GM21737 (cell line): ENCODE data around the gene SLC4A9.
"Not testable (repeated sequence)": the region's sequence is repeated elsewhere in the genome, so short reads cannot be mapped to it uniquely, and the experiment has no call there.

Experiments
- ATAC-seq: cut with Tn5 transposase; IDR thresholded peaks from one replicate; pipeline ENCODE4 v1.9.1; 2021; ENCODE audit warnings: mild to moderate bottlenecking, moderate library complexity; ENCODE audit not compliant: unreplicated experiment

The SLC4A9 gene

DNA sequence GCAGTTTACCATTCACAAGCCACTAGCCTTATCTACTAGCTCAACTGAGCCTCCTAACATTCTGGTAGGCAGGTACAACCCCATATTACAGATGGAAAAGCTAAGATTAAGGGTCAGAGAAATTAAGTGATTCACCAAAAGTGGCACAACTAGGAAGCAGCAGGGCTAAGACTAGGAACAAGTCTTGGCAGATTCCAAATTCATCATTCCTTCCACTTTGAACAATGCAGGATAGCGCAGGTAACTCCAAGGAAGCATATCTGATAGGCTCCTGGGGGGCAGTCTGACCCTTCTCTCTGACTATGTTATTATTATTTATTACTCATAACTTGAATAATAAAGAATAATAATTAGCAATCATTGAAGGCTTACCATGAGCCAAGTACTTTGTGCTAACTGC lies 22.1 kb upstream of the SLC4A9 start:
- ATAC-seq, result no peak

DNA sequence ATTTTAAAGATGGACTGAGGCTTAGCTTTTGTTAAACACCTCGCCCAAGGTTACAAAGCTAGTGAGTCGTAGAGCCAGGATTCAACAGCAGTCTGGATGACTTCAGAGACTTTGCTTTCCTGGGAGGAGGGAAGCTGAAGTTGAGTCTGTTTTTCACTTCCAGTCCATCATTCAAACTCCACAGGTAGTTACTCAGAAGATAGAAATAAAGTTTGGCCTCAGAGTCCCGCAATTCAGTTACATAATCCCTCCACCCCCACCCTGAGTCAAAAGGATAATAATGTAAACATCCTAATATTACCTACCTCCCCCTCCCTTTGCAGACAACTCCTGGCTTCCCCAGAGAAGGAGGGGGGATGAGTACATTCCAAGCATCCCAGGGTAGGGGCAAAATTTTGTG lies 21.7 kb upstream of the SLC4A9 start:
- no peak for ATAC-seq

DNA sequence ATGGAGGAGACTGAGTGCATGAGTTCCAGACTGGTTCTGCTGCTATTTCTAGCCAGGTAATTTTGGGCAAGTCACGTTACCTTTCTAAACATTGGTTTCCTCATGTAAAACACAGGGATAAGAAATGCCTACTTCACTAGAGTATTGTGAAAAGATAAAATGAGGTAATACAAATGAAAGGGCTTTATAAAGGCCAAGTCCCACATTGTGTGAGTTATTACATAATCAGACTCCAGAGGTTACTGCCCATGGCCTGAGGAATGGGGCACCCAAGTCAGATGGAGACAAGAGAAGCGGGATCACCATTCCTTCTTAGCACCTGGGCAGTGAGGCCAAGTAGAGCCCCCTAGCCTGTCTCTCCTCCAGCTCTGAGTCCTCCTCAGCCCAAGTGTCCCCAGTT lies 21.1 kb upstream of the SLC4A9 start:
- no peak for ATAC-seq

DNA sequence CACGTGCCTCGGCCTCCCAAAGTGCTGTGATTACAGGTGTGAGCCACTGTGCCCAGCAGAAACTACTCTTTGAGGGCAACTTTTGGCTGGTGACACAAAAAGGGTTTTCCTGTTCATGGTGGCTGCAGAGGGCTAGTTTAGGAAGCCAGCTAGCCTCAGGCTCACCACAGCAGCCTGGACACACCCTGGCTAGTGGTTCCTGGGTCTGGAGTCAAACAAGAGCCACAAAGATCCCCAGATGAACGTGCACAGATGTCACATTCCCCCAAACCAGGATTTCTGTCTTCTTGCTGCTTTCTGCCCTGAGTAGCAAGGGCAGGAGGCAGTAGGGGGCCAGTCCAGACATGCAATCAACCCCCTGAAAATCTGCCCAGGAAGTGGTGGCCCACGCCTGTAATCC lies 20.4 kb upstream of the SLC4A9 start:
- no peak for ATAC-seq

DNA sequence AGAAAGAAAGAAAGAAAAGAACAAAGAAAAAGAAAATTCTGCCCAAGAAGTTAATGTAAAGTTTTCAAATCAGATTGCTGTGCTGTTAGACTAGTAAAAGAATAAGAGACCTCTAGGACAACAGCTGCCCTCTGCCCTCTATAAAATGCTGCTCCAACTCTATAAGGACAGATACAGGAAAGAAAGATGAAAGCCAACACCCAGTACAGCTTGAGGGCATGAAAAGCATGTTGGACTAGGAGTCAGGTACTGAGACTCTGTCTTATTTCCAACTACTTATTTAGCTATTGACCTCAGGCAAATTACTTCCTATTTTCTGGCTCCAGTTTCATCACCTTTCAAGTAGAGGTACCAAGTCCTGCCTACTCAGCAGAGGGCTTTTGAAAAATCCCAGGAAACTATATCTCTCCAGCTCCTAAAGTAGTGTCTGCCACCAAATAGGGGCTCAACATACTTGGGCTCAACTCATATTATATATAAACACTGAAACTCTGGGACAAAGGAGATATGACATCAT lies 19.3 kb upstream of the SLC4A9 start:
- ATAC-seq, result no peak

DNA sequence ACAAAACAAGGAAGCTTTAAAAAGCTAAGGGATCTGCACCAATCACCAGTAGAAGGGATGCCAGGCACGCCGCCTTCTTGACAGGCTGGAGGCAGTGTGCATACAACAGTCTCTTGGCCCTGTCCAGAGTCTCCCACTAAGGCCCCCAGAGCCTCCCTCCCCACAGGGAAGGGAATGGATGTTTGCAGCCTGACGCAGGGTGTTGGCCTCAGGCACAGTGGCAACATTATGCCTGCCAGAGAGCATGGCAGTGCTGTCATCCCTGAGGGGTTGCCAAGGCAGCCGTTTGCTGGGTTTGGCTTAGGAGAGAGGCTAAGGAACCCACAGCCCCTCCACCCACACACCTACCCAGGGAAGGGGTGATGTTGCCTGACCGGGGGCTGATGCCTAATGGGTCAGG lies 18.4 kb upstream of the SLC4A9 start:
- ATAC-seq, result no peak

DNA sequence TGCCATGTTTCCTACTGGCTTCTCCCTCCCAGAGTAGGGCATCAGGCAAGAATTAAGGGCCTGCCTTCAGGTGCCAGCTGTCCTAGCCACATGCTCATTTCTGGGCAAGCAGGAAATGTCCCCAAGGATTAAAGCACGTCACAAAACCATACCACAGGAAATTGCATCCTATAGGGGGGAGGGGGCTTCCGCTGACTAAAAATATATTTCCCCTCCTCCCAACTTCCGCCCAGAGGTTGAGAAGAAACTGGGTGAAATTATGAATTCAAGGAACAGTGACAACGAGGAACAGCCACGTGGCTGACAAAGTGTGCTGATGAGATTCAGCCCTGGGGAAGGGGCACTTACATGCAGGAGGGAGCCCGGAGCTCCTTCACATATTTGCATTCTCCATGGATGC lies 17.7 kb upstream of the SLC4A9 start:
- ATAC-seq, result no peak

DNA sequence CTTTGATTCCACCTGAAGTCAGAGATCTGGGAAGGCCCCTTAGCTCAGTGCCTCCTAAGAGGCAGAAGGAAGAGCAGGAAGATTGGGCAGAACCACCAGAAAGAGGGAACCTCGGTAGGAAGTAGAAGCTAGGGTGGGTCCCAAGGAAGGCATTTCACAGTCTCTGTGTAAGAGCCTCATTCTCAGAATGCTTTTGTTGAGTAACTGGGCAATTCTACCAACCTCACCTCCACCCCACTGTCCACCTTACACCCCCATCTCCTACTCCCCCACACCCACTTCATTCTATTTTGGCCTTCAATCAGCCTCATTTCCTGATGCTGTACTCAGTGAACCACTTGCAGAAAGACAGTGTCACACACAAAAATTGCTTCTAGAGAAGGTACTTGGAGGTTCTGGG lies 17.1 kb upstream of the SLC4A9 start:
- ATAC-seq, result no peak

DNA sequence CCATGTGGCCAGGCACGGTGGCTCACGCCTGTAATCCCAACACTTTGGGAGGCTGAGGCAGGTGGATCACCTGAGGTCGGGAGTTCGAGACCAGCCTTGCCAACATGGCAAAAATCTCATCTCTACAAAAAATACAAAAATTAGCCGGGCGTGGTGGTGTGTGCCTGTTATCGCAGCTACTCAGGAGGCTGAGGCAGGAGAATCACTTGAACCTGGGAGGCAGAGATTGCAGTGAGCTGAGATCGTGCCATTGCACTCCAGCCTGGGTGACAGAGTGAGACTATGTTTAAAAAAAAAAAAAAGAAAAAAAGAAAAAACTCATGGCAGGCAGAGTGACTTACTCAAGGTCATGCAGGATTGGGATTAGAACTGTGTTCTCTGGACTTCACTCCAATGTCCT lies 16.1 kb upstream of the SLC4A9 start:
- ATAC-seq, result not testable (repeated sequence)

DNA sequence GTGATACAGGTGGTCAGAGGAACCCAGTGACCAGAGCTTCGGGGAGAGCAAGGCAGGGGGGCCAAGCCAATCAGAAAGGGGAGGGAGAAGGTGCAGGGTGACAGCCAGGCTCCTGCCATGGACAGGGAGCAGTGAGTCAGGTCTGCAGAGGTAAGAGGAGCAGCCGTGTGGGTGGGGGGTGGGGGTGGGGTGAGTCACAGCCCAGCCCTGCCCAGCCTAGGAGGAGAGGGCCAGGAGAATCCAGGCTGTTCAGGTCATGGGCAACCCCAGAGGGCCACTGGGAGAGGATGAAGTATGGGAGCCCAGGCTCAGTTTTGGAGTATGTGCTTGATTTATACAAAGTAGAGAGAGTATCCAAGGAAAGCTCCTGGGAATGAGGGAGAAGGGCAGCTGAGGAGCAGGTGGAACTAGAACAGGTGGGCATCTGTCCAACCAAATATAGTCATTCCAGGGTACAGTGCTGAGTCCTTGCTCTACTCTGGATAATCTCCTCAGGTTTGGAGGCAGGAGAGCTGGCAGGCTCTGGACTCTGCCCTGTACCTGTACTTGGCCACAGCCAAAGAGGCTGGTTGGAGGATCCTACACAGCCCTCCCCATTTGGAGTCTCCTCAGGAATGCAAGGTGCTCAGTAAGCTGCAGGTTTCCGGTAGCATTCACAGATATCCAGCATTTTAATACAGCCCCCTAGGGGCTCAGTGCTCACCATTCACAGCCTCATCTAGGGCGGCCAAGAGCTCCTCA lies 15.1 kb upstream of the SLC4A9 start:
- ATAC-seq, result no peak

DNA sequence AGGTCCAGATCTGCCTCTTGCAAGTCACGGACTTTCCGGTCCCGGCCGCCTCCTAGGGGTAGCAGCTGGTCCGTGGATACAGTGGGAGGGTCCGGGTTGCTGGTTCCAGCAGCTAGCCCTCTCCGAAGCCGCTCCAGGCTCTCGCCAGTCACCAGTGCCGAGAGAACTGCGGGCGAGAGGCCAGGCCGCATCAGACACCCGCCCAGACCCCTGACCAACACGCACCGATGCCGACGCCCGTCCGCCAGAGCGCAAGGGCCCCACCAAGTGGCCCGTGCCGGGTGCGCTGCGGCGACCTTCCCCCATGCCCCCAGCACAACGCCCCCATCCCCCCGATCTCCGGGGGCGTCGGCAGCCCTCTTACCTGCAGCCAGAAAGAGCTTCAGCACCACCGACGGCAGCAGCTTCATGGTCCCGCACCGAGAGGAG lies 14.1 kb upstream of the SLC4A9 start:
- peak; percentile 18 for ATAC-seq

DNA sequence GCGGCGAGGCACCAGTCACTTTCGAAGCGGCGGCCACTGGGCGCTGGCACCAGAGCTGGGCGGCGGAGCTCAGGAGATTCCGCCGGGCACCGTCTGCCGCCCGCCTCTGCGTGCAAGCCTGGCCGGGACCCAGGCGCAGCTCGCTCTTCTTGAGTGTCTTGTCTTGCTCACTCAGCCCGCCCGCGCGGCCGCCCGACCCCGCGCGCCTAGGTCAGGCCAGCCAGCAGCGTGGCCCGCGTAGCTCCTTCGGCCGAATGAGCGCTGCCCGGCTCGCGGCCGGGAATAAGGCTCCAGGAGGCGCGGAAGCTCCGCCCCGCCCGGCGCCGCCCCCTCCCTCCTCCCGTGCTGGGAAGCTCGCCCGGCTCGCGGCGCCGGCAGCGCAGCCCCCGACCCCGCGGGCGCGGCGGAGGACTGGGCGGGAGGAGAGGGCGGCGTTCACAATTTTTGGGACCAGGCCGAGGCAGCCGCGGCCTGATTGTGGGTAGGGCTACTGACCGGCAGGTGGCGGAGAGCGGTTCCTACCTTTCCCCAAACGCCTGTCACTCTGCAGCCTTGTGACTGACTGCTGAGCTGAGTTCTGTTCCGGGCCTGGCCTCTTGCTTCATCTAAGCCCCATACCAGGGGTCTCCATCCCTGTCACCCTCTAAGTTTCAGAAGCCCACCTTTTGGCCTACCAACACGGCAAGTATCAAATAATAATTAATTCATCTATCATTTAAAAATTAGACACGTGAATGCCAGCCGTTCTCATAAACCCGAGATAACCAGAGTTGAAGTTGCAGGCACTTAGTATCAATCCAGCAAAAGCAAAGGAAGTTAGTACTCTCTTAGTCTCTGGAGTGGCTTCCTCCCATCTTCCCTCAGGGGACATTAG lies 13.4 kb upstream of the SLC4A9 start, which contains the start of gene HBEGF:
HBEGF (minus strand) TSS at position 256 of the 874 bp plus-strand sequence. CDS start 275 bp downstream, outside the sequence.
- peak; percentile 68 for ATAC-seq

DNA sequence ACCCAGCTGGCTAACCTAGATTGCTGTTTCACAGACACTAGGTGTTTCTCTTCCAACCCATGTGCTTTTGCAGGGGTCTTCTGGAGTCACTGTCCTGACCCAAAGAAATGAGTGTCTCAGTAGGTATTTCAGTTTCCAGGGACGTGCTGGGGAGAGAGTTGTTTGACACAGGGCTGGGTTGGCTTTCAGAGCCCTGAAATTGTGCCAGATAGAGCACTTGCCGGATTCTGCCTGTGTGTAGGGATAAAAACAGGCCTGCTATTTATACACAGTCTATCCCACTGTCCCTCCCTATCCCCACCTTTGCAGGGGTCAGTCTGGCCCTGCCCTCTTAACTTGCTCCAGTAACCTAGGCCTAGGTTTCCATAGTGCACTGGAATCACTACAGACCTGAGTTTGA lies 12.6 kb upstream of the SLC4A9 start:
- no peak for ATAC-seq

DNA sequence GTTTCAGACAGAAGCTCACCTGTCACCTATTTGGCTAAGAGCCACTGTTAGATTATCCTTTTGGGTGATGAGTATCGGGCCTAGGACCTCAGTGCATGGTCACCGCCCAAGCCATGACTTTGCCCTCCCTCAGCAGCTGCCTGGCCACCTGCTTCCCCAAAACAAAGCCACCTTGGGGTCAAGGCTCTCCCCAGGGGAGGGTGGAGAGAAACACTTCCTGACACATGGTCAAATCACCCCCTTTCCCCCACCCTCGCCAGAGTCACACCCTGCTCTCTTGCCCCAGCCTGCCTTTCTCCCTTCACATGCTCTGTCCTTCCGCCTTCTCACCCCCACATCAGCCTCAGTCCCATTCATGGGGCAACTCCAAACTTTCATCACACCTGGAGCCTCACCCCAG lies 11.9 kb upstream of the SLC4A9 start:
- ATAC-seq, result no peak

DNA sequence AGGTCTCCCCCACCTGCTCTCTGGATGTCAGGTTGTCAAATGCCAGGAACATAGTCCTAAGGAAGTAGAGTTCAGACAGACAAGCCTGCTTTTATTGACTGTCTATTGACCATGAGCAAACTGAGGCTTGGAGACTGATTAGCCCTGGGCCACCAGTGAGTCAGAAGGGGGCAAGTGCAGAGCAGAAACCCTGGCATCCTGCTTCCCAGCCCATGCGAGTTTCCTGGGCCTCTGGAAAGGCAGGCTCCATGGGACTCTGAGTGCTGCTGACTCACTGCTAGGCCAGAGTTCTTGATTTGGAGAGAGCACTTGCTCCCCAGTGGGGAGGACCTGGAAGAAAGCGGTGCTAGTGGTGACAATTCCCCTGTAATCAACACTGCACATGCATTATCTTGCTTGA lies 10.8 kb upstream of the SLC4A9 start:
- ATAC-seq, result no peak

DNA sequence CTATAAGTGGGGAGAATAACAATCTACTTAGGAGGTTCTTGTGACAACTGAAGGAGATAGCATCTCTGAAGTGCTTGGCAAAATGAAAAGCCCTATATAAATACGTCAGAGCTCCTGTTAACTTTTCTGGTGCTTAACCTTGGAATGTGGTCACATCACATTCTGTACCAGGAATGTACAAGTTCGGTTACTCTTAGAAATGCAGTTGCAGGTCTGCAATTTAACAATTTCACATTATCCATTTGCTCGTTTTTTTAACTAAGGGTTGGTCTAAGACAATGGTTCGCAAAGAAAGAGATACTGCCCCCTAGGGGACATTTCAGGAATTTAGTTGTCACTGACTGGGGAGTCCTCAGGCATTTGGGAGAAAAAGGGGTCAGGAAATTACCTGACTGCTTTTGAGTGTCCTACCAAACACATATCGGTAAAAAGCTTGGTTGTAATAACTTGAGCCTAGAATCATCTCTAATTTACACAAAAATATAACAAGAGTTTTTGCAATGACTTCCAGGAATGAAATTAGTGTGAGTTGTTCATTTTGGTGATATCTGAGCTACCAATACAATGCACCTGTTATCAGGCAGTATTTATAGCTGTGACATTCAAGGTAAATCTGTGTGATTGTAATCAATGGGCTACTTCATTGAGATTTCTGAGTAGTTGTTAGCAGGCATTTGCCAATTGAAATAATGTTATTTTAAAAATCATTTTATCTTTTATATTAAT lies 8.2 kb upstream of the SLC4A9 start:
- ATAC-seq, result peak; percentile 47

DNA sequence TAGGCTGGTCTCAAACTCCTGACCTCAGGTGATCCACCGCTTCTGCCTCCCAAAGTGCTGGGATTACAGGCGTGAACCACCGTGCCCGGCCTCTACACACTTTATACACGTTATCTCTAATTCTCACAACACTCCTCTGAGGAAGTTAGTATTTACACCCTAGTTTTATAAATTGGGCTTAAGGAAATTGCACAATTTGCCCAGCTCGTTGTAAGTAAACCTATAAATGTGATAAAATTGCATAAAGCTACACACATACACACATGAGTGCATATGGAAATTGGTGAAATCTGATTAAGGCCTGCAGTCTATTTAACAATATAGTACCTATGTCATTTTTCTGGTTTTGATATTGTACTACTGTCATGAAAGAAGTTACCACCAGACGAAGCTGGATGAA lies 4.4 kb upstream of the SLC4A9 start:
- no peak for ATAC-seq

DNA sequence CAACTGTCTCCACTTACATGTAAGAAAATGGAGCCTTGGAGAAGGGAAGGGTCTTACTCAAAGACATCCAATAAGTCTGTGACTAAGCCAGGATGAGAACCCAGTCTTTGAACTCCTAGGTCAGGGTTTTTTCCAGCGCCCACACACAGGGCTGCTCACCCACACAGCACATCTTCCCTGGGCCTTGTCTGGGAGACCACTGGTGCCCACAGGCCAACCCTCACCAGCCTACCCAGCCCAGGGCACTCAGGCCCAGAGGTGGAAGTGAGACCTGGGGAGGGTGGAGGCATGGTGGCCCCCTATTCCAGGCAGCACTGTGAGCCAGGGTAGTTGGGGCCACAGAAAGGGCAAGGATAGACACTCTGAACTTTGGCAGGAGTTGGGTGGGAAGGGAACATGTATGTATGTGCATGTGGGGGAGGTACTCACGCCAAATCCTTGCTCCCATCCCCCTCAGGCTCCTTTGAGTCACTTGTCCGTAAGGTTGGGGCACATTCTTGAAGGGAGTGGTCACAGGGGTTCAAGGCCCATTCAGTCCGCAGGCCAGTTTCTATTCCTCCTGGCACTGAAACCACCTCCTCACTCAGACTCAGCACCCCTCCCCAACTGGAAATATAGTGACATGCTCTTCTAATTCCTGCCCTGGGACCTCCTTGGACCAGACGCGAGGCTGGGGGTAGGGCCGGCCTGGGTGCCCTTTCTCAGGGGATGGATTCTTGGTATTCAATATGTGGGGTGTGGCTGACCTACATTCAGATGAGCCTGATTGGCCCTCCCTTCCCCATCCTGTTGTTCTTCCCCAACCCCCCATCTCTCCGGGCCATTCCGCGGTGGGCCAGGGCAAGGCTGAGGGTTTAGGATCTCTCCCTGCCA lies 2.9 kb upstream of the SLC4A9 start:
- ATAC-seq, result peak; percentile 29

DNA sequence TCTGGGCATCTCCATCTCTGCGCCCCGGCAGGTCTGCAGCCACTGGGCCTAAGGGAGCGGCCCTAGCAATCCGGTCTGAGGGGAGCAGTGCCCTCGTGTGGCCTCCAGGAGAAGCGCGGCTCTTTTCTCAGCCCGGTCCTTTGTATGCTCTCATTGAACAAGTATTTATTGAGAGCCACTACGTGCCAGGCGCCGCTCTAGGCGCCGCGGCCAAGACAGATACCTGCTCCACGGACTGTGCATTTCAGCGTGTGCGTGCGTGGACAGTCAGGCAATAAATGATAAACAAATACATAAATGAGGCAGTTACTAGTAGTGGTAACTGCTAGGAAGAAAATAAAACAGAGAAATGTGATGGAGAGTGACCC lies 2.3 kb upstream of the SLC4A9 start:
- ATAC-seq, result peak; percentile 89

DNA sequence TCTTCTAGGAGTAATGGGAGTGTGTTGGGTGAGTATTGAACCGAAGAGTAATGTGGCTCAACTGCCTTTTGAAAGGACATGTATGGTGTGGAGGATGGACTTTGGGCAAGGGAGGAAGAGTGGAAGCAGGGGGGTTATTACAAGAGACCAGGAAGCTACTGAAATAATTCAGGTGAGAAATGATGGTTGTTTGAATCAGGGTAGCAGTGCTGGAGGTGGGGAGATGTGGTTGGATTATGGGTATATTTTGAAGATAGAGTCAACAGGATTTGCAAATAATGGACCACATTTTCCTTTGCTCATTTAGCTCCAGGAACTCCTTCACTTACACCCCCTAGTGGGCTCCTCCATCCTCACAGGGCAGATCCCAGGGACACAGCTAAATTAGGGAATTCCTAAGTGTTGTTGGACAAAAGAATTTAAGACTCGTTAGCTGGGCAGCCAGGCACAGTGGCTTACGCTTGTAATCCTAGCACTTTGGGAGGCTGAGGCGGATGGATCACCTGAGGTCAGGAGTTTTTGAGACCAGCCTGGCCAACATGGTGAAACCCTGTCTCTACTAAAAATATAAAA lies 1.2 kb upstream of the SLC4A9 start:
- no peak for ATAC-seq
